Superior temporal gyrus (tissue), 1 donor: ENCODE measurements around the gene ITIH4.

Source experiments
- DNase-seq: peaks from one replicate; pipeline ENCODE4 v3.0.0-alpha.2; 2016; ENCODE audit errors: extremely low spot score

ITIH4 gene

GRCh38 chr3:52848617-52849016 is 18.1 kb upstream of the ITIH4 start:
- DNase-seq: peak; percentile 42

GRCh38 chr3:52847726-52848125 is 17.3 kb upstream of the ITIH4 start:
- no peak for DNase-seq

- no peak for DNase-seq
These were observed 16.8 kb upstream of the ITIH4 start for GRCh38 chr3:52847241-52847640.

GRCh38 chr3:52846432-52846965 is 16.0 kb upstream of the ITIH4 start:
- no peak for DNase-seq

- DNase-seq: peak; percentile 47
These were observed 15.4 kb upstream of the ITIH4 start for GRCh38 chr3:52845691-52846431.

- DNase-seq: peak; percentile 79
These were observed 14.7 kb upstream of the ITIH4 start for GRCh38 chr3:52845157-52845556.

GRCh38 chr3:52844290-52844975 is 14.0 kb upstream of the ITIH4 start:
- DNase-seq: peak; percentile 42

GRCh38 chr3:52843881-52844280 is 13.4 kb upstream of the ITIH4 start:
- DNase-seq: no peak

- no peak for DNase-seq
These were observed 12.8 kb upstream of the ITIH4 start for GRCh38 chr3:52843108-52843865.

GRCh38 chr3:52842424-52842823 is 12.0 kb upstream of the ITIH4 start:
- no peak for DNase-seq

- DNase-seq: no peak
These were observed 11.5 kb upstream of the ITIH4 start for GRCh38 chr3:52841981-52842340.

GRCh38 chr3:52841211-52841980 is 10.9 kb upstream of the ITIH4 start:
- DNase-seq: no peak

- no peak for DNase-seq
These were observed 9.5 kb upstream of the ITIH4 start for GRCh38 chr3:52839892-52840545.

- no peak for DNase-seq
These were observed 8.8 kb upstream of the ITIH4 start for GRCh38 chr3:52839268-52839575.

GRCh38 chr3:52838561-52839267 is 8.2 kb upstream of the ITIH4 start:
- no peak for DNase-seq

- no peak for DNase-seq
These were observed 6.5 kb upstream of the ITIH4 start for GRCh38 chr3:52836986-52837385.

- DNase-seq: no peak
These were observed 6.0 kb upstream of the ITIH4 start for GRCh38 chr3:52836471-52836845.

GRCh38 chr3:52835766-52836470 is 5.4 kb upstream of the ITIH4 start:
- no peak for DNase-seq

GRCh38 chr3:52834871-52835501 is 4.5 kb upstream of the ITIH4 start, which contains the start of gene MUSTN1:
MUSTN1 (minus strand) TSS chr3:52835019; CDS start chr3:52834948, 71 bp downstream.
- no peak for DNase-seq

- DNase-seq: no peak
These were observed 2.7 kb upstream of the ITIH4 start for GRCh38 chr3:52833202-52833601.
